ENCODE measurements around the gene NUSAP1.
A peak's percentile ranks its signal among the peaks of the same experiment; 100 is the strongest.
"Not testable (repeated sequence)": the region's sequence is repeated elsewhere in the genome, so short reads cannot be mapped to it uniquely, and the experiment has no call there.

Gene NUSAP1

DNA sequence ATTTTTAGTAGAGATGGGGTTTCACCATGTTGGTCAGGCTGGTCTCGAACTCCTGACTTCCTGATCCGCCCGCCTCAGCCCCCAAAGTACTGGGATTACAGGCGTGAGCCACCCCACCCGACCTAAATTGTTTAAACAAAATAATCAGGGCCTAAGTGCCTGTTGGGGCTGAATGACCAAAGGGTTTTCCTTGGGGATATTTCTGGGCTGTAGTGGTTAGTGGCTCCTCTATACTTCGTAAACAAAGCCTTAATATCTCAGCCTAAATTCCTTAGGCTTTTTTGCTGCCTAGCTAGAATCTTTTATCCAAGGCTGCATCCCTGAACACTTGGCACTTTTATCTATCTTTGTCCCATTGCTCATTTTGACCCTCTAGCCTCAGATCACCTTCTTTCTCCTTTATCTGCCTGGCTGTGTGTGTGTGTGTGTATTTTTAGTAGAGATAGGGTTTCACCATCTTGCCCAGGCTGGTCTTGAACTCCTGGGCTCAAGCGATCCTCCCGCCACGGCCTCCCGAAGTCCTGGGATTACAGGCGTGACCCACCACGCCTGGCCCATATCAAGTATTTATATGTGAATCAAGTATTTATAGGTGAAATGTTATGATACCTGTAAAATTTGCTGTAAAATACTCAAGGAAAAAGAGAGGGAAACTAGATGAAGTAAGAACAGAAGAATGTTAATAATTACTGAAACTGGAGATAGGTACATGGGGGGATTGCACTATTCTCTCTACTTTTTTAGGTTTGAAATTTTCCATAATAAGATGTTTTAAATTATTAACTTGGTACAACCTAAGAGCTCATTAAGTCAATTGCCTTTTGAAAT is 1.8 kb downstream of the NUSAP1 start:
- no peak for DNase-seq

DNA sequence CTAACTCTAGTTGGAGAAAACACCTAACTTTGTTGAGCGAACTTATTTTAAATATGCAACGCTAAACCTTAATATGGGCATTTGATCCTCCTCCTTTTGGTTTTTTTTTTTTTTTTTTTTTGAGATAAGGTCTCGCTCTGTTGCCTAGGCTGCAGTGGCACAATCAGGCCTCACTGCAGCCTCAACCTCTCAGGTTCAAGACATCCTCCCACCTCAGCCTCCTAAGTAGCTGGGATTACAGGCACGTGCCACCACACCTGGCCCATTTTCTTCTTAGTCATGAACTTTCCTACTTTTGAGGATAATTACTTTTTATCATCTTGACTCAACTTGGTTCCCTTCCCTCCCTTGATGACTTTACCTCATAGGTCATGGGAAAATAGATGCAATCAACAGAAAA is 3.9 kb downstream of the NUSAP1 start:
- no peak for DNase-seq

DNA sequence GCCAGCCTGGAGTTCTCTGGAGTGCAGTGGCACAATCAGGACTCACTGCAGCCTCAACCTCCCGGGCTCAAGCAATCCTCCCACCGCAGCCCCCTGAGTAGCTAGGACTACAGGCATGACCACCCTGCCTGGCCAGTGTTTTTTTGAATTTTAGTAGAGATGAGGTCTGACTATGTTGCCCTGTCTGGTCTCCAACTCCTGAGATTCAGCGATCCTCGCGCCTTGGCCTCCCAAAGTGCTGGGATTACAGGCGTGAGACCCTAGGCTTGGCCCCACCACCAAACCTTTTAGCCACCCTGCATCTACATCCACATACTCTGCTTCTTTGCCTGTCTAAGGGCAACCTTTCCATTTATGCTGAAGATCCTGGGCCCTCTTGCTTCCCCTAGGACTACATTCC is 4.4 kb downstream of the NUSAP1 start:
- no peak for DNase-seq

DNA sequence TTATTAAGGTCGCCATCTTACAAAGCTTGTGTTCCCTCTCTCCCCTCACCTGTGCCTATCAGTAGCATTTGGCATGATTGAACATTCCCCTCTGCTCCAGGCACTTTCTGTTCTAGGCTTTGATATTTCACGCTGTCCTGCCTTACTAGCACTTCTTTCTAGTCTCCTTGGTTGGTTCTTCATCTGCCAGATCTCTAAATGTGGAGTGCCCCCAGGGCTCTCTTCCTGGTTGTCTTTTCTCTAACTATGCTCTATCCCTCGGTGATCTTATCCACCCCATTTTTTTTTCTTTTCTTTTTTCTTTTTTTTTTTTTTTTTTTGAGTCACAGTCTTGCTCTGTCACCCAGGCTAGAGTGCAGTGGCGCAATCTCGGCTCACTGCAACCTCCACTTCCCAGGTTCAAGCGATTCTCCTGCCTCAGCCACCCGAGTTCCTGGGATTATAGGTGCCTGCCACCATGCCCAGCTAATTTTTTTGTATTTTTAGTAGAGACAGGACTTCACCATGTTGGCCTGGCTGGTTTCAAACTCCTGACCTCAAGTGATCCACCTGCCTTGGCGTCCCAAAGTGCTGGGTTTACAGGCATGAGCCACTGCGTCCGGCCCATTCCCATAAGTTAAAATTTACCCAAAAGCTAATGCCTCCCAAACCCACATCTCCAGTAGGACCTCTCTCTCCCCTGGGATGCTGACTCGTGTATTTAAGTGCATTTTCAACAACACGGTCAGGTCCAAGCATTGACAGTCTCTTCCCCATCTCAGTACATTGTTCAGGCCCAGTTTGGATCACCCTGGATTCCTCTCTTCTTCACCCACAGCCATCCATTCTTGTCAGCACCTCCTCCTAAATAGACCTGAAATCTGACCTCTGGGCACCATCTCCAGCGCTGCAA is 5.2 kb downstream of the NUSAP1 start:
- DNase-seq = no peak

DNA sequence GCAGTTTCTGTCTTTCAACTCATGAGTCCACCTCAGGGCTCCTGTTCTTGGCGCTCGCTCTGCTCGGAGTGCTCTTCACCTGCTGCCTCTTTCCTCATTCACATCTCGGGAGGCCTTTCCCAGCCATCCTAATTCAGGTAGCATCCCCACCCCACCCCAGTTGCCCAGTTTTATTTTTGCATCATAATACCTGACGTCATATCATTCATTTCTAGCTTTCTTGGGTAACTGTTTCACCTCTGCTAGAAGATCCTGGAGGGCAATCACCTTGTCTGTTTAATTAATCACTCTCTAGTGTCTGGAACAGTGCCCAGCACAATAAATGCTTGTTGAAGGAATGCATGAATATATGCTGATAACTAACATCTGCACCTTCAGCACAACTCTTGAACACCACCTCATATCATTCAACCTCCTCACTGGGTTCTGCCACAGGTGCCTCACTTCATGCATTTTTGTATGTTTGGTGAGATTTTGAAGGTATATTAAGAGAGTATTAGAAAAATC is 7.6 kb downstream of the NUSAP1 start:
- DNase-seq = no peak

DNA sequence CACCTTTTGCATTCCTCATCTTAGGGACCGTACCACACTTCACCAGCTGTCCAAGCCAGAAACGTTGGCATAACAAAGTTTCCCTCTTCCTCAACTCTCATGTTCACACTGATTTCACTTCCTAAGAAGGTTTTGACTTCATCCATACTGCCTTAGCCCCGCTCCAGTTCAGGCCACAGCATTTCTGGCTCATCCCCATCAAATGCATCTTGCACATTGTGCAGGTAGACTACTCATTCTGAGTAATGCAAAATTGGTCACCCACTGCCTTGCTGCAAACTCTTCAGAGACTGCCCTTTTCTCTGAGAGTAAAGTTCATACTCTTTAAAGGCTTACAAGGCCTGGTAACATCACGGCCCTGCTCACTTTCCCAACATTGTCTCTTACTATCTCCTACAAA is 8.8 kb downstream of the NUSAP1 start:
- DNase-seq = no peak

DNA sequence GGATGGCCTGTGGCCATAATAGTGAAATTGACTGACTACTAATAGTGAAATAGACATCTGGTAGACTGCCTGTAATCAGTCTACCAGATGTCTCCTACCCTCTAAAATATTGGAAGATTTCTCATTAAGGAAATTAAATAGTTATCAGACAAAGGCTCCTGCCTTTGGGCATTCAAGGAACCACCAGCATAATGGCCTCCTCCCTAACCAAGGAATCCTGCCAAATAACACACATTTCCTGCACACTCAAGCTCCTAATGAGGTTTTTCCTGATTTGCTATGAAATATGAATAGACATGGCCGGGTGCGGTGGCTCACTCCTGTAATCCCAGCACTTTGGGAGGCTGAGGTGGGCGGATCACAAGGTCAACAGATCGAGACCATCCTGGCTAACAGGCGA is 14.6 kb downstream of the NUSAP1 start:
- DNase-seq = no peak

DNA sequence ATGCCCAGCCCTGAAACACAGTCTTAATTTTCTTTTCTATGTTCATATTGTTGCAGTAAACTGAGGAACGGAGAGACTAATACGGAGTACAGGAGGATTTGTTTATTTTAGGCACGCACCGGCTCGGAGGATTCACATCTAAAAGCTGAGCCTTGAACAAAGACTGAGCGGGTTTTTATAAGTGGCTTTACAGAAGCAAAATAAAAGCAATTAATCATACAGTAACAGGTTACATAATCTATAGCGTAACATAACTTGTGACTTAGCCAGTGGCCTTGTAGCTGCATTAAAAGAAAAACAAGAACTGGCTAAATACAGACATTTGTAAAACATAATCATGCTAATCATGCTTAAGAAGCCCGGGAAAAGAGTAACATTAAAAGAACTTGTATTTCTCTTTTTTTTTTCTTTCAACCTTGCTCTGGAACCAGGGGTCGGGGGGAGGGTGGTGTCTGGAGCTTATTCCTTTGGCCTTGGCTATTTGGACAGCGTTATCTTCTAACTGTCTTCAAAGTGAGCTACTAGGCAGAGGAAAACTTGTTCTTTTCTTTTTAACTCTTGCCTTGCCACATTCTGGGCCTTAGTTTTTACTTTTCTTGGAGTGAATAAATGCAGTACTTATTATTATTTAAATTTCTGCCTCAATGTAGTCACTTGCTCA is 17.5 kb downstream of the NUSAP1 start:
- DNase-seq = no peak

DNA sequence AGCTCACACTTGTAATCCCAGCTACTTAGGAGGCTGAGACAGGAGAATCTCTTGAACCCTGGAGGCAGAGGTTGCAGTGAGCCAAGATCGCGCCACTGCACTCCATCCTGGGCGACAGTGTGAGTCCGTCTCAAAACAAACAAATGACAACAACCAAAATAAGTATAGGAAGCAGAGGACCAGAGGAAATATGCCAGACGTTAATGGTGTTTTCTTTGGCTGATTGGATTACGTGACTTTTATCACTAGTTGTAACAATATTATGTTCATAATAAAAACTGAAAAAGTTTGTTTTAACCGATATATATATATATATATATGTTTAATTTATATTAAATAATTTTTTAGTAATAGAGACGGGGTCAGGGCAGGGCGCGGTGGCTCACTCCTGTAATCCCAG is 21.7 kb downstream of the NUSAP1 start:
- DNase-seq = no peak

DNA sequence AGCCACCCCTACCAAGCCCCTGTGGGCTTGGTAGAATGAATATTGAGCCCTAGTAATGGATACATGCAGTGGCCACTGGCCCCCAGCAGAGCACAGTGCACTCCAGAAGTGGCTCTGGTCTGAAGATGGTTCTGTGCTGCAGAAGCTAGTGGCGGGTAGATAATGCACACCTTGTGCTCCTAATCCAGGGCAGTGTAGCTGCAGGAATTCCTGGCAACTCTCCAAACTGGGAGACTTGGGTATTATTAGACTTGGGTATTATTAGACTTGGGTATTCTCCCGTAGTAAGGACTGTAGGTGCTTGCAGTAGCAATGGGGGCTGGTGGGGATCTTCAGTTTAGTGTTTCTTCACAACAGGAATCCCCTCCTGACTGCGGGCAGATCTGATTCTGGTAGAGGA is 34.7 kb downstream of the NUSAP1 start:
- DNase-seq = no peak

DNA sequence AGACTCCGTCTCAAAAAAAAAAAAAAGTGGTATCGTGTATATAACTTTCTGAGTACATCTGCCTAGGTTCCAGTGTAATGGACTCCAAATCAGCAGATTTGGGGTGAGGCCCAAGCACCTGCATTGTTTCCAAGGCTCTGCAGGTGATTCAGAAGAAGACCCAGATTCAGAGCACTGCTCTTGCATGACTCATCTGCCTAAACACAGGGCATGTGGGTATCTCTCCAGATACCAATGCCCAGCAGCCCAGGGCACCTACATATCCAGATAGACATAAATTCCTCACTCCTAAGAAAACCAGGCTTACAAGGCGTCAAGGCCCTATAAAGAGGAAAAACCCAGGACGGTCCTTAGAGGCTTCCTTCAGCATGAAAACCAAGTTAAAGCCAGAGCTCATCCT is 45.3 kb downstream of the NUSAP1 start:
- DNase-seq = no peak

DNA sequence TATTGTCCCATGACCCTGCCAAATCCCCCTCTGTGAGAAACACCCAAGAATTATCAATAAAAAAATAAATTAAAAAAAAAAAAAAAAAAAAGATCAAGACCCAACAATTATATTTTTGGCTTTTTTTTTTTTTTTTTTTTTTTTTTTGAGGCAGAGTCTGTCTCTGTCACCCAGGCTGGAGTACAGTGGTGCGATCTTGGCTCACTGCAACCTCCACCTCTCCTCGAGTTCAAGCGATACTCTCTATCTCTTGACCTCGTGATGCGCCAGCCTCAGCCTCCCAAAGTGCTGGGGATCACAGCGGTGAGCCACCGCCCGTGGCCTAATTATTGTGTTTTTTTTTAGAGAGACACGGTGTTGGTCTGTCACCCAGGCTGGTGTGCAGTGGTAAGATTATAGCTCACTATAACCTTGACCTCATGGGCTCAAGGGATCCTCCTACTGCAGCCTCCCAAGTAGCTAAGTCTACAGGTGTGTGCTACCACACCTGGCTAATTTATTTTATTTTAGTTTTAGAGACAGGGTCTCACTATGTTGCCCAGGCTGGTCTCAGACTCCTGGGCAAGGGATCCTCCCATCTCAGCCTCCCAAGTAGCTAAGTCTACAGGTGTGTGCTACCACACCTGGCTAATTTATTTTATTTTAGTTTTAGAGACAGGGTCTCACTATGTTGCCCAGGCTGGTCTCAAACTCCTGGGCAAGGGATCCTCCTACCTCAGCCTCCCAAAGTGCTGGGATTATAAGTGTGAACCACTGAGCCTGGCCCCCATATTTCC is 51.5 kb downstream of the NUSAP1 start:
- not testable (repeated sequence) for DNase-seq

DNA sequence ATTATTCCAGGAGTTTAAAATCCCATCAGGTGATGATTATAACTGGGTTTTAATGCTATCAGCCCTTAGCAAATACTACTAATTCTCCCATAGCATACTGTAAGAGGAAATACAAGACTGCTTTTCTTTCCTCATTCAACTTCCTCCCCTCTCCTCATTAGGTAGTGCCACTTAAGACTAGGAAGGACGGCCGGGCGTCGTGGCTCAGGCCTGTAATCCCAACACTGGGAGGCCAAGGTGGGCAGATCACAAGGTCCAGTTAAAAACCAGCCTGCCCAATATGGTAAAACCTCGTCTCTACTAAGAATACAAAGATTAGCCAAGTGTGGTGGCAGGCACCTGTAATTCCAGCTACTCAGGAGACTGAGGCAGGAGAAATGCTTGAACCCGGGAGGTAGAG is 55.0 kb downstream of the NUSAP1 start:
- DNase-seq = peak; percentile 69

DNA sequence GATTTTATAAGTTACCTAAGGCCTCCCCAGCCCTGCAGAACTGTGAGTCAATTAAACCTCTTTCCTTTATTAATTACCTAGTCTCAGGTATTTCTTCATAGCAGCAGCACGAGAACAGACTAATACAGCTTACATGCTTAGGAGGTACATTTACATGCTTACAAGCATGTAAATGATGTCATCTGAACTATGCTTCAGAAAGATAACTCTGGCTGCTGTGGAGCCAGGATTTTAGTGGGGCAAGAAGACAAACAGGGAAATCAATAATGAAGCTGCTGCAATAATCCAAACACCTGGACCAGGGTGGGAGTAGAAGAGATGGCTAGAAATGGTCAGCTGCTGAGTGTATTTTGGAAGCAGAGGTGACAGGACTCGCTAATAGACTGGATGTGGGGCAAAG is 60.0 kb downstream of the NUSAP1 start:
- DNase-seq = peak in 1 of 2 experiments; percentile 9

DNA sequence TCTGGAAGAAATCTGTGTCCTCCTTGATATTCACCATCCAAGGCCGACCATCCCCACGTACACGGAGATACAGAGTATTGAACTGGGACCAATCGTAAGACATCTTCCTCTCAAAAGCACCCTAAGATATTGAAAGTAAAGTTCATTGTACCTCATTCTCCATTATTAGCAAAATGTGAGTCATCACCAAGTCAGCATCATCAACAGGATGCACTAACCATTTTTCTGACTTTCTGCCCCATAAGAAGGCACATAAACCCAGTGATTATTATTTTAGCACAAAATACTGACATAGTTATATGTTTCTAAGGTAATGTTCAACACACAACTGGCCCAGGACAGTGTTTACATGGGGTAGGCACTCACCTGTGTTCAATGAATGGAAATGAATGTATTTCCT is 62.2 kb downstream of the NUSAP1 start:
- no peak for DNase-seq

DNA sequence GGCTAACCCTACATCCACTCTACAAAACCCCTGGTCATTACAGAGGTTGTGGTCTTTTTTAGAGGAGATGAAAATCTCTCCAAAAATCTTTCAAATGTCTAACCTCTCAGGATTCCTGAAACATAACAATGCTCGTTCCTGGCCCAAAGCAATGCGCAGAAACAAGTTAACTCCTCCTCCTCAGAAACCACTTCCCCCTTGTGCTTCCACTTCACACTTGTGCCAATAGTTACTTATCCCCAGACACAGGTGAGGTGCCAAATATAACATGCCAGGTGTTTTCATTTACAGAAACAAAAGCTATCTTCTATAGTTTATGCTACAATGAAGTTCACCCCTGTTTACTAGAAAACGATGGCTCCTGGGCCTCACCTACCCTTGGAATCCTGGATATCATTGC is 63.4 kb downstream of the NUSAP1 start:
- no peak for DNase-seq

DNA sequence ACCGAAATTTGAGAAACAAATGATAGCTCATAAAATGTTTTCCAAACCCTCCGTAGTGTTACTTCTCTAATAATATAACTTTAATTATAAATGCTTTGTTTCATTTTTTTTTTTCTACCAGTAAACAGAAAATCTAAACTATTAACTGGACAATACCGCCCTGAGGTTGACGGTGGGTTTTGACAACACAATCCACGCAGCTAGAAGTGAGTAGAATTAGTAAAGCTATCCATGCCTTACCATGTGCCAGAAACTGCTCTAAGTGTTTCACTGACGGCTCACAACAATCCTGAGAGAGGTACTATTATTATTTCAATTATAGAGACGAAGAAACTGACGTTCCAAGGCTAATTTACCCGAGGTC is 69.2 kb downstream of the NUSAP1 start:
- DNase-seq = peak in 1 of 2 experiments; percentile 52

DNA sequence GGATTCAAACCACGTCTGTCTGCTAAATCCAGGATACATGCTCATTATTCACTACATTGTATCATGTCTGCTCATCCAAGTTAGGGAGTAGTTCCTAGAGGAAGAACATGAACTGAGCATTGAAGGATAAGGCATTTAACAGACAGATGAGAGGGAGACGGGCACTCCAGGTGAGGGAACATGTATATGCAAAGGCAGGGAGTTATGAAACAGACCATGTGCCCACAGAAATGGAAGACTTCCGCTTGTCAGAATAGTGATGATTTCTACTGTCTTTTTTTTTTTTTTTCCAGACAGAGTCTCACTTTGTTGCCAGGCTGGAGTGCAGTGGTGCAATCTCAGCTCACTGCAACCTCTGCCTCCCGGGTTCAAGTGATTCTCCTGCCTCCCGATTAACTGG is 74.7 kb downstream of the NUSAP1 start:
- no peak for DNase-seq

DNA sequence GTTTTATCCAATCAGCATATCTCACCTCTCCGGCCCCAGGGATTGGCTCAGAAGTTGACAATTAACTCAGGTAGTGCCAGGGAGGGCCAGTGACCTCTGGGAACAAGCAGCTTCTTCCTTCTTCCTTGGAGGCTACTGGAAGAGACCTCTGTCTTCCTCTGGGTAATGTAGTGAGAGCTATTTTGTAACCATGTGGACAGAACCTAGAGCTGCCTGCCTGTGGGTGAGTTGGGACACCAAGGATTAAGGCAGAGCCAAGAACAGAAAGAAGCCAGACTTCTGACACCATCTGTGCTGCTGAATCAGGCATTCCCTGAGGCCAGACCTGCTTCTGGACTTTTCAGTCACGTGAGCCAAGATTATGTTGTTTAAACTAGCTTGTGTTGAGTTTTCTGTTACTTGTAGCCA is 75.6 kb downstream of the NUSAP1 start:
- no peak for DNase-seq

DNA sequence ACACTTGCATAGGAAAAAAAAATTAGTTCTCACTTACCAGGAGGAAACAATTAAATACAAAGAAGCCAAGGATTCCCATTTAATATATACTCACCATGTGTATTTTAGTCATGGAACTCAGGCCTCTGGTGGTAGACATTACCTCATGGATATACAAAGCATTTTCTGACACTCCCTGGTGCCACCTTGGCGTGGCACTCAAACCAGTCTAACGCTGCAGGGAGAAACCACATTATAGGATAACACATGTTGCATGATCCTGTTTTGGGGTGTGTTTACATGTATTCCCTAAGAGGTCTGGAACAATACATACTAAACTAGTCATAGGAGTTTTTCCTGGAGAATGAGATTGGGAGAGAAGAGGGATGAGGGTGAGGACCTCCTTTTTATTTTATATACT is 78.3 kb downstream of the NUSAP1 start:
- no peak for DNase-seq

DNA sequence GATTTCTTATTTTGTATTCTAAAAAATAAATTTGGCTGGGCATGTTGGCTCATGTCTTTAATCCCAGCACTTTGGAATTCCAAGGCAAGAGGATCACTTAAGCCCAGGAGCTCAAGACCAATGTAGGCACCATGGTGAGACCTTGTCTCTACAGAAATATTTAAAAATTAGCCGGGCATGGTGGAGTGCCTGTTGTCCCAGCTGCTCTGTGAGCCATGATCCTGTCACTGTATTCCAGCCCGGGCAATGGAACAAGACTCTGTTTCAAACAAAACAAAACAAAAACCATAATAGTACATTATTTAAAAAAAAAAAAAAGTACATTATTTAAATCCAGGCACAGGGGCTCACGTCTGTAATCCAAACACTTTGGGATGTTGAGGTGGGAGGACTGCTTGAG is 78.8 kb downstream of the NUSAP1 start:
- no peak for DNase-seq

DNA sequence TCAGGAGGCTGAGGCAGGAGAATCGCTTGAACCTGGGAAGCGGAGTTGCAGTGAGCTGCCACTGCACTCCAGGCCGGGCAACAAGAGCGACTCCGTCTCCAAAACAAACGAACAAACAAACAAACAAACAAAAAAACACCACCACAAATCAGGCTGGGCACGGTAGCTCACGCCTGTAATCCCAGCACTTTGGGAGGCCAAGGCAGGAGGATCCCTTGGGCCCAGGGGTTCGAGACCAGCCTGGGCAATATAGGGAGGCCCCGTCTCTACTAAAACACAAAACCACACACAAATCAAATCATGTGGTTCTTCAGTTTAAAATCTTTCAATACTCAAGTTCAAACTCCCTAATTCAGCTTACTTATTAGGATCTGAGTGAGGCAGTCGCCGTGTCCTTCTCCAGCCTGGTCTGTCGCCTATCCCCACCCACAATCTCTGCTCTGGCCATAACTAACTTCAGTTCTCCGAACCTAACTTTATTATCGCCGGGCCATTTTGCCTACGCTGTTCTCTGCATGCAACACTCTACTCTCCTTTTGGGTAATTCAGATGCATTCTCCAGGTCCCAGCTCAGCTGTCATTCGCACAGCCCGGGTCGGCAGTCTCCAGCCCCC is 83.6 kb downstream of the NUSAP1 start:
- no peak for DNase-seq
